Type B pancreatic cell (in vitro differentiated cells): Measurements from ENCODE around the gene FYN. TPM values are rescaled to one million over a fixed set of nuclear protein-coding genes. Genes with fewer than 3 reads are reported as not detected.
"Not testable (repeated sequence)": the region's sequence is repeated elsewhere in the genome, so short reads cannot be mapped to it uniquely, and the experiment has no call there.

Source experiments
- DNase-seq: peaks from one replicate; pipeline ENCODE4 v3.0.0; 2021; ENCODE audit warnings: mixed read lengths; ENCODE audit not compliant: unreplicated experiment; ENCODE audit errors: extremely low spot score
- H3K27ac Mint-ChIP-seq: 2 replicates; pipeline ENCODE4 v1.8.0; 2021; ENCODE audit warnings: mild to moderate bottlenecking, mixed read lengths
- H3K27me3 Mint-ChIP-seq: 2 replicates; pipeline ENCODE4 v1.8.0; 2021; ENCODE audit warnings: mixed read lengths
- H3K36me3 Mint-ChIP-seq: 2 replicates; pipeline ENCODE4 v1.8.0; 2021; ENCODE audit warnings: mixed read lengths
- H3K4me1 Mint-ChIP-seq: one replicate; pipeline ENCODE4 v1.8.0; 2021; ENCODE audit warnings: mixed read lengths; ENCODE audit not compliant: unreplicated experiment
- H3K4me3 Mint-ChIP-seq: 2 replicates; pipeline ENCODE4 v1.8.0; 2021; ENCODE audit warnings: mild to moderate bottlenecking, mixed read lengths
- H3K9me3 Mint-ChIP-seq: 2 replicates; pipeline ENCODE4 v1.8.0; 2021; ENCODE audit warnings: mixed read lengths
- CTCF ChIP-seq: fragments of 200-600 bp; sonication (generic); conservative IDR thresholded peaks from 2 replicates; pipeline ENCODE4 v1.5.0; 2021; ENCODE audit warnings: antibody characterized with exemption, mild to moderate bottlenecking
- total RNA-seq: library from RNA; stranded (reverse); gene quantifications from 2 replicates; pipeline ENCODE4 v1.2.1, GENCODE V29; 2021; ENCODE audit warnings: low replicate concordance

FYN gene
- total RNA-seq, 1 donor from 2014 or later: 131 TPM

- no peaks in the 10 kb centered on the region for H3K27me3 Mint-ChIP-seq
- no peak overlapping the region for H3K4me3 Mint-ChIP-seq
- no peaks in the 10 kb centered on the region for H3K9me3 Mint-ChIP-seq
- H3K4me1 Mint-ChIP-seq: peaks cover 16% of the 10 kb centered on the region
- no peak for DNase-seq
- TF ChIP-seq CTCF: no peak
- H3K27ac Mint-ChIP-seq: no peak overlapping the region
- H3K36me3 Mint-ChIP-seq: no peaks in the 10 kb centered on the region
These were observed 43.5 kb upstream of the FYN start for GRCh38 chr6:111916747-111917146.

GRCh38 chr6:111914617-111915016 is 41.4 kb upstream of the FYN start:
- no peaks in the 10 kb centered on the region for H3K27me3 Mint-ChIP-seq
- no peak for TF ChIP-seq CTCF

GRCh38 chr6:111912904-111913303 is 39.7 kb upstream of the FYN start:
- Mint-ChIP-seq H3K36me3 (no peaks in the 10 kb centered on the region), H3K9me3 (no peaks in the 10 kb centered on the region), H3K4me1 (peaks cover 11% of the 10 kb centered on the region), H3K27me3 (no peaks in the 10 kb centered on the region), H3K4me3 (no peak overlapping the region), H3K27ac (no peak overlapping the region)
- no peak for DNase-seq
- no peak for TF ChIP-seq CTCF

More at GRCh38 chr6:111914617-111915016, 41.4 kb upstream of the FYN start:
- Mint-ChIP-seq H3K4me3 (no peak overlapping the region), H3K4me1 (peaks cover 3% of the 10 kb centered on the region), H3K27ac (no peak overlapping the region), H3K36me3 (no peaks in the 10 kb centered on the region), H3K9me3 (no peaks in the 10 kb centered on the region)
- DNase-seq: no peak

- no peaks in the 10 kb centered on the region for H3K36me3 Mint-ChIP-seq
- no peak overlapping the region for H3K4me3 Mint-ChIP-seq
- DNase-seq: no peak
- TF ChIP-seq CTCF: no peak
- peaks cover 11% of the 10 kb centered on the region for H3K4me1 Mint-ChIP-seq
- no peaks in the 10 kb centered on the region for H3K9me3 Mint-ChIP-seq
- H3K27me3 Mint-ChIP-seq: no peaks in the 10 kb centered on the region
- no peak overlapping the region for H3K27ac Mint-ChIP-seq
These were observed 38.2 kb upstream of the FYN start for GRCh38 chr6:111911428-111911827.

GRCh38 chr6:111909238-111909637 is 36.0 kb upstream of the FYN start:
- Mint-ChIP-seq H3K36me3 (no peaks in the 10 kb centered on the region), H3K9me3 (no peaks in the 10 kb centered on the region), H3K27me3 (no peaks in the 10 kb centered on the region), H3K27ac (peak overlapping the region; percentile 84), H3K4me1 (peaks cover 11% of the 10 kb centered on the region), H3K4me3 (peak overlapping the region; percentile 78)
- DNase-seq: no peak
- no peak for TF ChIP-seq CTCF

GRCh38 chr6:111908365-111908764 is 35.1 kb upstream of the FYN start:
- H3K27ac Mint-ChIP-seq, H3K4me3 Mint-ChIP-seq, H3K36me3 Mint-ChIP-seq, H3K9me3 Mint-ChIP-seq, DNase-seq, H3K27me3 Mint-ChIP-seq: not testable (repeated sequence)
- H3K4me1 Mint-ChIP-seq: peaks cover 11% of the 10 kb centered on the region
